ENCODE results near the gene CCIN. TPM values are rescaled to one million over a fixed set of nuclear protein-coding genes. Genes with fewer than 3 reads are reported as not detected.

The CCIN gene
- total and polyA plus RNA-seq, 3 donors from 2014 or later, result 48.7 to 171 (median 84.8) TPM

DNA sequence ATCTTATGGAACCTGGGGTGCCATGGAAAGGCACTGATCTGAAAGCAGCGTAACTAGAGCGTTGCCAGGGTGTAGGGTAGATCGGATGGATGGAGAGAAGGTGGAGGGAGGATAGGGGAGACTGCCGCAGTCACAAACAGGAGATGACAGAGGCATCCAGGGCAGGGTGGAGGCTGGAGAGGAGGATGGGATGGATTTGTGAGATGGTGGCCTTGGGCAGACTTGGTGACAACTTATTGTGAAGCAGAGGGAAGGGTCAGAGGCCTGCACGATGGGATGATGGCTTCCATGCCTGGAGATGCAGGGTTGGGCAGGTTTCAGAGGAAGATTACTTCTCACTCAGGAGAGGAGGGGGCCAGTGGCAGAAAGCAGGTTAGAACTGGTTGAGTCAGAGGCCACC lies 30.3 kb upstream of the CCIN start:
- intact Hi-C loops (cut with DNase I; ENCODE audit: low total_unique reads), result no loop called here
- Histone ChIP-seq H3K4me3 (no peak overlapping the region), H3K9me3 (no peaks in the 10 kb centered on the region), H3K36me3 (ENCODE audit: low read depth, missing control alignments) (no peaks in the 10 kb centered on the region), H3K27ac (no peak overlapping the region), H3K4me1 (peaks cover 26% of the 10 kb centered on the region), H3K27me3 (no peaks in the 10 kb centered on the region)
- 96% methylated on average over 5 of the region's 5 CpGs for WGBS, 2 donors
- no peak for DNase-seq
- TF ChIP-seq POLR2A (IDR thresholded peaks at IDR 0.05), result no peak
- TF ChIP-seq CTCF (IDR thresholded peaks at IDR 0.05), result no peak

- no peaks in the 10 kb centered on the region for H3K27me3 ChIP-seq
- H3K9me3 ChIP-seq, result no peaks in the 10 kb centered on the region
- no peak for DNase-seq
- TF ChIP-seq POLR2A (IDR thresholded peaks at IDR 0.05) (no peak), CTCF (IDR thresholded peaks at IDR 0.05) (no peak)
- no peak overlapping the region for H3K27ac ChIP-seq
- 90 to 95% methylated on average over 11 of the region's 11 CpGs for WGBS, 2 donors
- H3K4me3 ChIP-seq, result no peak overlapping the region
- H3K36me3 ChIP-seq (ENCODE audit: low read depth, missing control alignments), result no peaks in the 10 kb centered on the region
- H3K4me1 ChIP-seq, result peaks cover 26% of the 10 kb centered on the region
- intact Hi-C loops (cut with DNase I; ENCODE audit: low total_unique reads), result no loop called here
Measured at GRCh38 chr9:36140086-36141084, 28.8 kb upstream of the CCIN start.

DNA sequence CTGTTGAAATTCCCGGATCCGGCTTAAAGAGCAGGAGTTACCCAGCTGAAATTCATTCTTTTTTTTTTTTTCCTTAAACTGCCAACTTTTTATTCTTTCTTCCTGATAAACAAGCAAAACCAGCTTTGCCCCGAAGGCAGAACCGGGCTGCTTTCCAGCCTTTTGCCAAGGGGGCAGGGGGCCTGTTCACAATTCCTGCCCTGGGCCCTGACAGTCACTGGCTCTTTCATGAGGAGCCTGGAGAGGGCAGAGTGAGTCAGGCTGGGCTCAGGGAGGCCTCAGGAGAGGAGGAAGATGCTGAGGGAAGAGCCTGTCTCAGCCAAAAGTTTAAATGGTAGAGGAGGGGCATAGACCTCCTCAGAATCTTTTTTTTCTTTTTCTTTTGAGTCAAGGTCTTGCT lies 27.9 kb upstream of the CCIN start:
- Histone ChIP-seq H3K27me3 (no peaks in the 10 kb centered on the region), H3K4me1 (peaks cover 23% of the 10 kb centered on the region), H3K36me3 (ENCODE audit: low read depth, missing control alignments) (no peaks in the 10 kb centered on the region), H3K9me3 (no peaks in the 10 kb centered on the region), H3K27ac (no peak overlapping the region), H3K4me3 (no peak overlapping the region)
- peak; percentile 49 for DNase-seq
- no peak for TF ChIP-seq CTCF (IDR thresholded peaks at IDR 0.05)
- no peak for TF ChIP-seq POLR2A (IDR thresholded peaks at IDR 0.05)
- WGBS, 2 donors, result 68 to 71% methylated on average over 4 of the region's 4 CpGs
- intact Hi-C loops (cut with DNase I; ENCODE audit: low total_unique reads), result no loop called here

GRCh38 chr9:36141761-36142160 lies 27.4 kb upstream of the CCIN start:
- Histone ChIP-seq H3K27ac (peak overlapping the region; percentile 86 to 88), H3K36me3 (ENCODE audit: low read depth, missing control alignments) (no peaks in the 10 kb centered on the region), H3K27me3 (no peaks in the 10 kb centered on the region), H3K4me1 (peaks cover 23% of the 10 kb centered on the region), H3K4me3 (no peak overlapping the region), H3K9me3 (no peaks in the 10 kb centered on the region)
- intact Hi-C loops (cut with DNase I; ENCODE audit: low total_unique reads), result no loop called here
- TF ChIP-seq CTCF (IDR thresholded peaks at IDR 0.05), result no peak
- no peak for TF ChIP-seq POLR2A (IDR thresholded peaks at IDR 0.05)
- 89 to 95% methylated on average over 7 of the region's 7 CpGs for WGBS, 2 donors
- DNase-seq, result no peak
